HPDE6-E6E7 (cell line): Measurements from ENCODE around the gene MTCH1.

Source experiments
- DNase-seq: peaks from one replicate; pipeline ENCODE4 v3.0.0; 2011; ENCODE audit warnings: missing footprints; ENCODE audit errors: extremely low spot score

Gene MTCH1

GRCh38 chr6:37017606-37018197 lies 31.7 kb upstream of the MTCH1 start:
- no peak for DNase-seq

- no peak for DNase-seq
These were observed 31.0 kb upstream of the MTCH1 start for GRCh38 chr6:37016995-37017394.

- no peak for DNase-seq
These were observed 29.5 kb upstream of the MTCH1 start for GRCh38 chr6:37015532-37015931.

GRCh38 chr6:37014667-37015066 lies 28.7 kb upstream of the MTCH1 start:
- no peak for DNase-seq

GRCh38 chr6:37013516-37014491 lies 27.8 kb upstream of the MTCH1 start:
- no peak for DNase-seq

GRCh38 chr6:37011656-37012378 lies 25.8 kb upstream of the MTCH1 start:
- no peak for DNase-seq

- no peak for DNase-seq
These were observed 24.5 kb upstream of the MTCH1 start for GRCh38 chr6:37010402-37010892.

- no peak for DNase-seq
These were observed 22.8 kb upstream of the MTCH1 start for GRCh38 chr6:37008484-37009465.

GRCh38 chr6:37007340-37008043 lies 21.5 kb upstream of the MTCH1 start:
- DNase-seq: no peak

- DNase-seq: no peak
These were observed 20.9 kb upstream of the MTCH1 start for GRCh38 chr6:37006793-37007339.

- DNase-seq: no peak
These were observed 20.0 kb upstream of the MTCH1 start for GRCh38 chr6:37005827-37006567.

- DNase-seq: no peak
These were observed 19.2 kb upstream of the MTCH1 start, which contains the start of gene FGD2 for GRCh38 chr6:37005061-37005810. Gene FGD2, plus strand, starts transcription at chr6:37005655. Its CDS starts 163 bp downstream, at chr6:37005818.

- DNase-seq: no peak
These were observed 18.3 kb upstream of the MTCH1 start for GRCh38 chr6:37004044-37004980.

- no peak for DNase-seq
These were observed 13.7 kb upstream of the MTCH1 start for GRCh38 chr6:36999751-37000125.

- no peak for DNase-seq
These were observed 13.2 kb upstream of the MTCH1 start for GRCh38 chr6:36999061-36999750.

- DNase-seq: no peak
These were observed 12.7 kb upstream of the MTCH1 start for GRCh38 chr6:36998723-36999038.
